ENCODE data around the gene ASPM.

ASPM gene

GRCh38 chr1:197152662-197153061 lies 6.2 kb upstream of the ASPM start:
- no peak overlapping the region for H3K27ac ChIP-seq (ENCODE audit: poor library complexity, severe bottlenecking)
- H3K4me3 ChIP-seq (ENCODE audit: severe bottlenecking), result no peak overlapping the region
- ATAC-seq (ENCODE audit: low read depth) (no peak), DNase-seq (ENCODE audit: low spot score) (no peak)
- H3K36me3 ChIP-seq (ENCODE audit: low read depth), result no peaks in the 10 kb centered on the region
- H3K27me3 ChIP-seq (ENCODE audit: insufficient read depth, poor library complexity, severe bottlenecking), result no peaks in the 10 kb centered on the region
- H3K9me3 ChIP-seq (ENCODE audit: severe bottlenecking), result no peaks in the 10 kb centered on the region
- H3K4me1 ChIP-seq (ENCODE audit: insufficient read depth, poor library complexity, severe bottlenecking), result no peaks in the 10 kb centered on the region
- no peak for TF ChIP-seq CTCF (IDR thresholded peaks at IDR 0.05; ENCODE audit: poor library complexity, severe bottlenecking)

GRCh38 chr1:197151185-197151584 lies 4.7 kb upstream of the ASPM start:
- Histone ChIP-seq H3K27me3 (ENCODE audit: insufficient read depth, poor library complexity, severe bottlenecking) (no peaks in the 10 kb centered on the region), H3K4me1 (ENCODE audit: insufficient read depth, poor library complexity, severe bottlenecking) (no peaks in the 10 kb centered on the region), H3K9me3 (ENCODE audit: severe bottlenecking) (no peaks in the 10 kb centered on the region), H3K4me3 (ENCODE audit: severe bottlenecking) (no peak overlapping the region), H3K27ac (ENCODE audit: poor library complexity, severe bottlenecking) (no peak overlapping the region), H3K36me3 (ENCODE audit: low read depth) (no peaks in the 10 kb centered on the region)
- no peak for ATAC-seq (ENCODE audit: low read depth)
- DNase-seq (ENCODE audit: low spot score), result no peak
- TF ChIP-seq CTCF (IDR thresholded peaks at IDR 0.05; ENCODE audit: poor library complexity, severe bottlenecking), result no peak

- no peak for ATAC-seq (ENCODE audit: low read depth)
- no peaks in the 10 kb centered on the region for H3K9me3 ChIP-seq (ENCODE audit: severe bottlenecking)
- TF ChIP-seq CTCF (IDR thresholded peaks at IDR 0.05; ENCODE audit: poor library complexity, severe bottlenecking), result no peak
These were observed 4.0 kb upstream of the ASPM start for GRCh38 chr1:197150336-197151005.

GRCh38 chr1:197149340-197149739 lies 2.9 kb upstream of the ASPM start:
- Histone ChIP-seq H3K27me3 (ENCODE audit: insufficient read depth, poor library complexity, severe bottlenecking) (no peaks in the 10 kb centered on the region), H3K9me3 (ENCODE audit: severe bottlenecking) (no peaks in the 10 kb centered on the region), H3K4me1 (ENCODE audit: insufficient read depth, poor library complexity, severe bottlenecking) (peaks cover 3% of the 10 kb centered on the region), H3K27ac (ENCODE audit: poor library complexity, severe bottlenecking) (no peak overlapping the region), H3K36me3 (ENCODE audit: low read depth) (peaks cover 8% of the 10 kb centered on the region), H3K4me3 (ENCODE audit: severe bottlenecking) (no peak overlapping the region)
- DNase-seq (ENCODE audit: low spot score), result no peak
- no peak for ATAC-seq (ENCODE audit: low read depth)
- TF ChIP-seq CTCF (IDR thresholded peaks at IDR 0.05; ENCODE audit: poor library complexity, severe bottlenecking), result no peak

More at GRCh38 chr1:197150336-197151005, 4.0 kb upstream of the ASPM start:
- DNase-seq (ENCODE audit: low spot score), result no peak
- H3K4me3 ChIP-seq (ENCODE audit: severe bottlenecking), result no peak overlapping the region
- H3K4me1 ChIP-seq (ENCODE audit: insufficient read depth, poor library complexity, severe bottlenecking), result no peaks in the 10 kb centered on the region
- no peaks in the 10 kb centered on the region for H3K27me3 ChIP-seq (ENCODE audit: insufficient read depth, poor library complexity, severe bottlenecking)
- no peak overlapping the region for H3K27ac ChIP-seq (ENCODE audit: poor library complexity, severe bottlenecking)
- H3K36me3 ChIP-seq (ENCODE audit: low read depth), result peaks cover 1% of the 10 kb centered on the region; the same call in 1 of the 2 replicates

- peaks cover 17% of the 10 kb centered on the region for H3K4me1 ChIP-seq (ENCODE audit: insufficient read depth, poor library complexity, severe bottlenecking)
- DNase-seq (ENCODE audit: low spot score) (no peak), ATAC-seq (ENCODE audit: low read depth) (no peak)
- peaks cover 46% of the 10 kb centered on the region for H3K36me3 ChIP-seq (ENCODE audit: low read depth)
- no peaks in the 10 kb centered on the region for H3K9me3 ChIP-seq (ENCODE audit: severe bottlenecking)
- H3K4me3 ChIP-seq (ENCODE audit: severe bottlenecking), result peak overlapping the region; percentile 94
- H3K27me3 ChIP-seq (ENCODE audit: insufficient read depth, poor library complexity, severe bottlenecking), result no peaks in the 10 kb centered on the region
- TF ChIP-seq CTCF (IDR thresholded peaks at IDR 0.05; ENCODE audit: poor library complexity, severe bottlenecking), result no peak
- peak overlapping the region; percentile 79 for H3K27ac ChIP-seq (ENCODE audit: poor library complexity, severe bottlenecking)
These were observed 934 bp downstream of the ASPM start for GRCh38 chr1:197145446-197146024.
